Measurements from ENCODE around the gene ARL4C. TPM values are rescaled to one million over a fixed set of nuclear protein-coding genes. Genes with fewer than 3 reads are reported as not detected.
"Not testable (repeated sequence)": the region's sequence is repeated elsewhere in the genome, so short reads cannot be mapped to it uniquely, and the experiment has no call there.

ARL4C gene
- total RNA-seq, 1 donor from 2014 or later, result 2.7 TPM

DNA sequence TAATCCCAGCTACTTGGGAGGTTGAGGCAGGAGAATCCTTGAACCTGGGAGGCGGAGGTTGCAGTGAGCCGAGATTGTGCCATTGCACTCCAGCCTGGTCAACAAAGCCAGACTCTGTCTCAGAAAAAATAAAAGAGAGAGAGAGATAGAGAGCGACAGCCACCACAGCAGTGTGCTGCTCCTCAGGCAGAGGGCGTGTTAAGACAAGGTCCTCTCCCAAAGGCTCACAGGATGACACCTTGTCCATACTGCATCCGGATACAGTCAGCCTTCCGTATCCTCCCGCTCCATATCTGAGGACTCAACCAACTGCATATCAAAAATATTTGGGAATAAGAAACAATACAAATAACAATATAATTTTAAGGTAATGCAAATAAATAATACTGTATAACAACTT is 20.1 kb downstream of the ARL4C start:
- DNase-seq (ENCODE audit: low read depth in 2 of 2), result no peak

DNA sequence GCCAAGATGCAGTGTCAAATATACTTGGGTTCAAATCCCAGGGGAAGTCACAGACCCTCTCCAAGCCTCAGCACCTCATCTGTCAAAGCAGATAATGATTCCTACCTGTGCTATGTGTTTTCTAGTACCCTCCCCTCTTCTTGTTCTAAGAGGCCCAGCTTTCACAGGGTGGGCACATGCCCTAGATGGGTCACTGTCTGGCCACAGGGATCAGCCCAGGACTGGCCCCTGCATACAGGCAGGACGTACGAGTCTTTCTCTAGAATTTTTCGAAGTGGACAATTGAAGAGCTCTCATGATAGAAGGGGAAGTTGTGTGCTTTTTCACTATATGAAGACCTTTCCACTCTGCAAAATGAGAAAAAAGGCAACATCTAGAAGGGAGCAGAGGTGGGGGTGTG is 22.2 kb downstream of the ARL4C start:
- DNase-seq (ENCODE audit: low read depth in 2 of 2), result no peak

DNA sequence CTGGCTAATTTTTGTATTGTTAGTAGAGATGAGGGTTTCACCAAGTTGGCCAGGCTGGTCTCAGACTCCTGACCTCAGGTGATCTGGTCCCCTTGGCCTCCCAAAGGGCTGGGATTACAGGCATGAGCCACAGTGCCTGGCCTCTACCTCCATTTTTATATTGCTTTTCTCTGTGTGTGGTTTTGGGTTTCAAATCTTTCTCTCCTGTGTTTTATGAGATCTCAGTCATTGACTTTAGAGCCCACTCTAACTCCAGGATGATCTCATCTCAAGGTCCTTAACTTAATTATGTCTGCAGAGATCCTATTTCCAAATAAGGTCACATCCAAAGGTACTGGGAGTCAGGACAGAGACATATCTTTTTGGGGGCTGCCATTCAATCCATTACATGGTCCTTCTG is 24.7 kb downstream of the ARL4C start:
- DNase-seq (ENCODE audit: low read depth in 2 of 2), result no peak

DNA sequence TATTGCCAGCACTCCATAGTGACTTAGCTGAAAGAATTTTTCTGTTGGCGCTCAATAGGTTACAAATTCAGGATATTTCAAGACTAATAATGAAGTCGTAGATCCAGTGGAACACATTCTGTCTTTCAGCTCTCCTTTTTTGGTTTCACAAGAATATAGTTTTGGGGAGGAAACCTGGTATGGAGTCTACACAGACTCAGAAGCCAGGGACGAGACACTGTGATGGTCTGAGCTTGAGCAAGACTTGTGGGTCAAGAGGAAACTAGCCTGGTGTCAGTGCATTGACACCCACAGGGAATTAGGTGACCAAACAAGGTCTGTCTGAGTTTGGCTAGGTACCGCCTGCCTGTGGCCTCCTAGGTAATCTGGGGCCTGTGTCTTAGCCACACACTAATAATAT is 26.9 kb downstream of the ARL4C start:
- DNase-seq (ENCODE audit: low read depth in 2 of 2), result no peak

DNA sequence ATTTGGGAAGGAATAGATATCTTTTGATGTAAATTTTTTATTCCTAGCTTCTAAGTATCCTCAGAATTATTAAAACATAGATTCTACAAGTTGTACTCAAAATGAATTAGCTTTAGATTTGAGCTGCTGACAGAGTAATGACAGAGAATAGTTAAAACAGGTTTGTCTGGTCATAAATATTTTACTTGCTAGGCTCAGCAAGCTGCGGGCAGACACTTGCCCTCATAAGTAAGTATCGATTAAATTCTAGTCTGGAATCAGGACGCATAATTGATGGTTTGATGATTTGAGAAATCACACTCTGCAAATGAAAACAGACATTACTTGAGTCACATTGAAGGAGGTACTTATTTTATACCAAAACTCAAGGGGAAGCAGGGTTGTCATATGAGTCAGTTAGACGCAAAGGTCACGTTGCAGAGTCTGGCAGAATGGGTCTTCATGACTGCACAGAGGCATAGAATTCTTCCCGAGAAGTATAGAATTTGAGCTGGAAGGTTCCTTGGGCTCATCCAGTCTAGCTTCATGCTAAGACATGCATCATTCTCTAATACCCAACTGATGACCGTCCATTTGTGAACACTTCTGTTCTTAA is 27.5 kb downstream of the ARL4C start:
- DNase-seq (ENCODE audit: low read depth in 2 of 2), result no peak

DNA sequence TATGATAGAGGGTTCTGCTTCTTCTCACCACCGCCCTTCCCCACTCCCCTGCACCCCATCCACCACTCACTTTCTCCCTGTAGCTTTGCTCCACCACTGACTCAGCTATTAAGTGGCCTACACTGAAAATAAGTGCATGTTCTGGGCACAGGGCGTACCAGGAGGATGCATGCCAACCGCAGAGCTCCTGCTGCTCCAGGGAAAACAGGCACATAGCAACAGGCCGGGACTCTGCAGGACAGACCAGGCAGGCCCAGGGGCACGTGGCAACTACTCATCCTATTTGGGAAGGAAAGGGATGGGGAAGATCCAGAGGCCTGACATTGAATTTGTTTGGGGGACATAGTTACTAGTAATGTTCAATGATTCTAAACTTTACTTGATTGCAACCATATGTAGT is 28.4 kb downstream of the ARL4C start:
- DNase-seq (ENCODE audit: low read depth in 2 of 2), result no peak

DNA sequence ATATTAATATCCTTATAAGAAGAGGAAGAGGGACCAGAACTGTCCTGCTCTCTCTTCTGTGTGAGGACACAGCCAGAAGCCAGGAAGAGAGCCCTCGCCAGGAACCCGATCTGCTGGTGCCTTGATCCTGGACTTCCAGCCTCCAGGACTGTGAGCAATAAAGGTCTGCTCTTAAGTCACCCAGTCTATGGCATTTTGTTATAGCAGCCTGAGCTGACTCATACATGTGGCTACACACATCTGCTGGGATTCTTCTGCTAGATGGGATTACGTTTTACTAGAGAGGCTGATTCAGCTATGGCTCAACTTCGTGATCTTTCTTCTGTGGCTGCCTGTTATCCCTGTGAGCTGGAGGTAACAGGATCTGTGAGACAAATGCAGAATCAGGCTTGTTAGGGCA is 29.6 kb downstream of the ARL4C start:
- no peak for DNase-seq (ENCODE audit: low read depth in 2 of 2)

DNA sequence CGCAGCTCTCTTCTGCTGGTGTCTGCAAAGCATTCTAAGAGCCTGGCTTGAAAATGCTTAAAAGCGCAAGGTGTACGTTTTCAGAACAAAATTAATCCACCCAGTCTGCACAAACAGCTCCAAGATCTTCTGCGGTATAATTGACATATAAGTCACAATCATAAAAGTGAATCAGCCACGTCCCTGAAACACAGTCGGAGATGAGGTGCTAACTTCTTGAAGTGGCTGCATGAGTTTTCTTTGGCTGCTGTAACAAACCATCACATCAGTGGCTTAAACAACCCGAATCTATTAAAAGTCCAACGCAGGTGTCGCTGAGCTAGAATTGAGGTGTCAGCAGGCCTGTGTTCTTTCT is 32.6 kb downstream of the ARL4C start:
- DNase-seq (ENCODE audit: low read depth in 2 of 2), result no peak

DNA sequence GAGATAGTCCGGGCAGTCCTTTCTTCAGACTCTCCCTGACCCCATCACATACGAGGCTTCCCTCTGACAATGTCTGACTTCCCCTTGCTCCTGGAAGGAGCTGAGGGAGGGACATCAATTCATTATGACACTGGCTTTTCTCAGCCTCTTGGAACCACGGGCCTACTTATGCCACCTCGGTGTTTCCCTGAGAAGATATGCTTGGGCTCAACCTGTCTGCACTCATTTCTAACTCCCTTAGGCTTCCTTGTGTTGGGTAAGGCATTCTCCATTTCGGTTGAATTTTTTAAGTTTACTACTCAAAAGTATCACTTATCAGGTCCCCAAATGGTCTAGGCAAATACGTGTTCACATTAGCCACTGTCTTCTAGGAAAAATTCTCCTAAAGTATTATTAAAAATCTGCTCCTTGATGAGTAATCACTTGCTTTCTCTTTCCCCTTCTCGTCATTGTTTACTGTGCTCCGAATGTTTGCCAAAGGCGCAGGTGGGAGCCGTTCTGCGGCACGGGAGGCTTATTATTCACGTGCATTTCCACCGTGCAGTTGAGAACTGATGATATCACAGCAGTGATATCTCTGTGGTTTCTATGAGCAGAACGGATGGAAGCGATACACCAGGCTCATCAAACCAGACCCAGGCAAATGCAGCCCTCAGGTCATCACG is 33.1 kb downstream of the ARL4C start:
- DNase-seq (ENCODE audit: low read depth in 2 of 2), result no peak

DNA sequence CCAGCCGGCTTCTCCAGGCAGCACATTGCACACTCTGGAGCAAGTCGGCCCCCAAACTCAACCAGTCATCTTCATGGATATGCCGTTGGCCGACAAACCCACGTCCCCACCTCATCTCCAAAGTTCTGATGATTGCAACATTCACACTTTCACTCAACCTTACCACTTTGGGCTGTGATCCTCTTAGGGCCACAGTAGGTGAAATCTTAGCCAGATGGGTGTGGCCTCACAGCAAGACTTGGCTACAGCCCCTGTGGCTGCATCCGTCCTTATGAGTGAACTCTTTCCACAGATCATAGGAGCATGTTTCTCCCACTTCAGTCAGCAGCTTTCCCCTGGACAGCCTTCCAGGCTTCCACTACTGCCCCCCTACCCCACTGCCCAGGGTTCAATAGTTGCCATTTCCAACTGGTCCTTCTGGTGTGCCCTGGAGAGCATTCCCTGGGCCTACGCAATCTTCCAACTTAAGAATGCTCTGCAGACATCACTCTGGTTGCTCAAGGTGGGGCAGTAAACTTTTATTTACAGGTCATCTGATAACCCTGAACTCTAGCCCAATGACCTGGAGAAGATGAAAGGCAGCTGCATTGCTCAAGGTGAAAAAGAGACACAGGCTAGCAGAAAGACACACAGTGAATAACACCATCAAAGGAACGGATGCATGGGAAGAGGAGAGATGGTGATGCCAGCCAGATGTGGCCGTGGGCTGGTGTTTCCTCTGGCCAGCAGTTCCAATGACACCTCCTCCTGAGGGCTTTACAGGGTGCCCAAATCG is 34.5 kb downstream of the ARL4C start:
- no peak for DNase-seq (ENCODE audit: low read depth in 2 of 2)

DNA sequence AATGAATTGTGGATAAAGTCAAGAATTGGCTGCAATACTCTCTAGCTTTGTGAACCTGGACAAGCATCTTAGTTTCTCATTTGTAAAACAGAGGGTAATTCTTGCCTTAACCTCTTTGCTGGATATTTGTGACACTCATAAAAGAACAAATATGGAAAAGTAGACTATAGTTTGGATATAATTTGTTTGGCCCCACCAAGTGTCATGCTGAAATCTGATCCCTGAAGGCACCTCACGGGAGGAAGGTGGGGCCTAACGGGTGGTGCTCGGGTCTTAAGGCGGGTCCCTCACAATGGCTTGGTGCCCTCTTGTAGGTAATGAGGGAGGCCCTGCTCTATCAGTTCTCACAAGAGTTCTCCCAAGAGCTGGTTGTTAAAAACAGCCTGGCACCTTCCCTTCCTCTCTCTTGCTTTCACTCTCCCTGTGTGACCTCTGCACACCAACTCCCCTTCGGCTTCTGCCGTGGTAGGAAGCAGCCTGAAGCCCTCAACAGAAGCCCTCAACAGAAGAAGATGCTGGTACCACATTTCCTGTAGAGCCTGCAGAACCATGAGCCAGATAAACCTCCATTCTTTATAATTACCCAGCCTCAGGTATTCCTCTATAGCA is 37.4 kb downstream of the ARL4C start:
- no peak for DNase-seq (ENCODE audit: low read depth in 2 of 2)

DNA sequence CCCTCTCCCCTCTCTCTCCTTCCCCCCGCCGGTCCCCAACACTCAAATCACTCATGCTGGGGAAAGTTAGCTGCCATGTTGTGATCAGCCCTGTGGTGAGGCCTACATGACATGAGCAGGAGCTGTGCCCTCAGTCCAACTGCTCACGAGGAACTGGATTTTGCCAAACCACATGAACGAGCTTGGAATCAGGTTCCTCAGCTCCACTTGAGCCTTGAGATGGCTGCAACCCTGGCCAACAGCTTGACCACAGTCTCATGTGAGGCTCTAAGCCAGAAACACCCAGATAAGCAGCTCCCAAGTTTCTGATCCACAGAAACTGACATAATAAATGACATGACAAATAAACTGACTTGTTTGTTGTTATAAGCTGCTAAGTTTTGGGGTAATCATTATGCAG is 38.4 kb downstream of the ARL4C start:
- DNase-seq (ENCODE audit: low read depth in 2 of 2), result no peak

DNA sequence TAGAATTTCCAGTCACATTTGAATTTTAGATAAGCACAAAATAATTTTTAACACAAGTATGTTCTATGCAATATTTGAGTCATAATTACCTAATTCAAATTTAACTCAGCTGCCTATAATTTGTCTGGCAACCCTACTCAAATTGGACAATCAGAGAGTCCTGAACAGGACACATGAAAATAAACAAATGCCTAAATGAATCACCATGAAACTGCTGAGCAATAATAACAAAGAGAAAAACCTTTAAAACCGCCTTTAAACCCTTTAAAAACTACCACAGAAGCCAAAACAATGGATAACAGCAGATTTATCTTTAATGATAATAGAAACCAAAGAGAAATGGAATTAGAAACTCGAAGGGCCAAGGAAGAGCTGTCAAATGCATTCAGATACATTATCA is 39.5 kb downstream of the ARL4C start:
- no peak for DNase-seq (ENCODE audit: low read depth in 2 of 2)

DNA sequence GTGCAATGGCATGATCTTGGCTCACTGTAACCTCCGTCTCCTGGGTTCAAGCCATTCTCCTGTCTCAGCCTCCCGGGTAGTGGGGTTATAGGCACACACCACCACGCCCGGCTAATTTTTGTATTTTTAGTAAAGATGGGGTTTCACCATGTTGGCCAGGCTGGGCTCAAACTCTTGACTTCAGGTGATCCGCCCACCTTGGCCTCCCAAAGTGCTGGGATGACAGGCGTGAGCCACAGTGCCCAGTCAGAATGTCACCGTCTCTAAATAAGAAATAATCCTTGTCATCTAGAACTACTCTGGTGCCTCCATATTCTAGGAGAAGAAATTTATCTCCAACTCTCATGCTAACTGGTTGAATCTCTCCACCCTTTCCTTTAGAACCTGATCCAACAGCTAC is 41.6 kb downstream of the ARL4C start:
- not testable (repeated sequence) for DNase-seq (ENCODE audit: low read depth in 2 of 2)

DNA sequence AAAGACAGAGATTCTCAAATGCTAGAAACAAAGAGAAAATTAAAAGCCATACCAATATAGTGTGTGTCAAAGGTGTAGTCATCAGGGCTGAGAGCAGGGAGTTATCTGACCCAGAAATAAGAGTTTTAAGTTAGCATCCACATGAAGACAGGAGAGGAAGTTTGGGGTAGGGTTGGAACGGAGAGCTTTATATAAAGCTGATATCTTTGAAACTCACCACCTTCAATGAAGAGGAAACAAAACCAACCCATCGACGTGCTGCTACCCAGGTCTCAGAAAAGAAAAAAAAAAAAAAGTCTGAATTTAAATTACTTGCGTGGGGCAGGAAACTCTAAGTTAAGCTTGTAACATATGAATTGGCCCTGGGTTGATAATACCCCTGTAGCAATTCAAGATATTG is 42.4 kb downstream of the ARL4C start:
- DNase-seq (ENCODE audit: low read depth in 2 of 2), result no peak

DNA sequence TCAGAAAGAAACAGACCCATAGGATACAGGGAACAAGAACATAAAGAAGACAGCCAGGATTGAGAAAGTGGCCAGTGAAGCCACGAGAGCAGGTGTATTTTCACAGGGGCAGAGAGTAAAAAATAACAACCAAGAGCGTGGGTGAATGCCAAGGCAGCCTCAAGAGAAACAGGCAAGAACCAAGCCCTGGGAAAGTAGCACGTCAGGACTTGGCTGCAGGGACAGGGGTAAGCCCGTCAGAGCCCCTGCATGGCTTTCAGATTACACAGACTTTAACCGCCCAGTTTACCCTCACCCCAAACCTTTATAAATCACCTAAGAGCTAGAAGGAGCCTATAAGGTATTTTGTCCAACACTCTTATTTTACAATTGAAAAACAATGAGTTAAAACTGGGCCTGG is 43.7 kb downstream of the ARL4C start:
- no peak for DNase-seq (ENCODE audit: low read depth in 2 of 2)

DNA sequence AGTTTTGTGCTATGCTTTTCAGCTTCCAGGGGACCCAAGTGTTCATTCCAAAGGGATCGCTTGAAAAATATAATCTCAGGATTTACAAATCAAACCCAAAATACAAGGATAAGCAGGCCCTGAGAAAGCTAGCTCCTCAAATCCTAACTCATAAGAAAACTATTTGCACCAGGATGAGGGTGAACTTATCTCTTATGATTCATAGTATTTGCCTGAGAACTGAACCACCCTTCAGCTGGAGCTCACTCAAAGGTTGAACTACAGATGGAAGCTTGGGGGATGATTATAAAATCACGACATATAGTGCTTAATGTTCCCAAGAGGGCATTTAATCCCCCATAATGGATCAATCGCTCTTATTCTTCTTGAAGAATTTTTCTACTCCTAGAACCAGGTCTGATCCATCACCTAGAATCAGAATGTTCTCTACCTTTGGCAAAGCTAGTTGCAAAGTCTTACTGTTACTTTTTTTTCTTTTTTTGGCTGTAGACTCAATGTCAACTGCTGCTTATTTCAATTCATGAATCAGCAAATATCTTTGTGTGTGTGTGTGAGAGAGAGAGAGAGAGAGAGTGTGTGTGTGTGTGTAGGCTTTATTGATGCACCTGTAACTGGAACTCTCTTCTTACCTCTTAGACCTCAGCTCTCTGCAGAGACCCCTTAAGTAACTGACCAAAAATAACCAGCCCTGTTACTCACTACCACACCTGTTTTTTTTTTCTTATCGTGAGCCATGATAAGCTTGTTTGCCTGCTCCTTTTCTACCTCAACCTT is 44.8 kb downstream of the ARL4C start:
- DNase-seq (ENCODE audit: low read depth in 2 of 2), result no peak

DNA sequence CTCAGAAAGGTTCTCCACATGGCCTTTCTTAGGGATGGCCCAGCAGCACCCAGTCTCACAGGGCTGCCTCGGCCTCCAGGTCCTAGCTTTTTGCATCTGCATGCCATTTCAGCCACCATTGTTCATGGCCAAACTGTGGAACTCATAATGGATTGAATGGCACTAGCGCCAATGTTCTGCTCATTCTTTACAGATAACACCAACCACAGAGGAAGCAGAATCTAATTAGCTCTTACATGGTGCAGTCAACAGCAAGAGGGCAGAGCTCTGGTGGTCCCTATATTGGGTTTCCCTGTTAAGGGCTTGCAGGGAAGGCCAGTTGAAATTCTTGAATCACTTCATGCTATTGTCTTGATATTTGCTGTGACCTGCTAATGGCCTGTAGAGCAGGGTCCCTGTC is 45.6 kb downstream of the ARL4C start:
- DNase-seq (ENCODE audit: low read depth in 2 of 2), result no peak

DNA sequence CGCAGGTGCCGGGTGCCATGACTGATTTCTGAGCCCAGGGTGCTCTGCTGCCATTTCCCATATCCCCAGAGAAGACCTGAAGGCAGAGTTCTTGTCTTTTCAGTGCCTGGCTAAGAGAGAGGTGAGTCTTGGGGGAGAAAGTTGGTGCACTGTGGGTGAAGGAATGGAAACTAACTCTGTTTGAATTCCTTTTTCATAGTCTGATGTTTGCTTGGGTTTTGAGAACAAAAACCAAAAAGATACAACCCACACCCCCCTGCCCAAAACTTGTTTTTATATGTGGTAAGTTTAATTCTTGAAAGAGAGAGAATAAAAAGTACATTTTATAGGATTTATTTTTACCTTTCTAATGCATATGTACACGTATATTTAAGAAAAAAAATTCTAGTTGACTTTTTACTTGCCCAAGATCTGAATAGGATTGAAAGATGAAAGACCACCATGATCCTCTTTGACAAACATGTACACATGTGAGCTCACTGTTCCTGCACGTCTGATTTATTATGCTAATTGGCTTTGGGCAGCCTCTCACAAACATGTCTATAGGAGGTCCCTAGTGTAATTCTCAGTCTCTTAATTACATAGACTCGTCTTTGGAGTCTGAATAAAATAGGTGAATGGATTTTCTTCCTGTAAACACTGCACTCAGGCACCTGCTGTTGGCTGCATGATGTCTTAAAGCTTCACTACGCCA is 46.3 kb downstream of the ARL4C start:
- DNase-seq (ENCODE audit: low read depth in 2 of 2), result no peak

DNA sequence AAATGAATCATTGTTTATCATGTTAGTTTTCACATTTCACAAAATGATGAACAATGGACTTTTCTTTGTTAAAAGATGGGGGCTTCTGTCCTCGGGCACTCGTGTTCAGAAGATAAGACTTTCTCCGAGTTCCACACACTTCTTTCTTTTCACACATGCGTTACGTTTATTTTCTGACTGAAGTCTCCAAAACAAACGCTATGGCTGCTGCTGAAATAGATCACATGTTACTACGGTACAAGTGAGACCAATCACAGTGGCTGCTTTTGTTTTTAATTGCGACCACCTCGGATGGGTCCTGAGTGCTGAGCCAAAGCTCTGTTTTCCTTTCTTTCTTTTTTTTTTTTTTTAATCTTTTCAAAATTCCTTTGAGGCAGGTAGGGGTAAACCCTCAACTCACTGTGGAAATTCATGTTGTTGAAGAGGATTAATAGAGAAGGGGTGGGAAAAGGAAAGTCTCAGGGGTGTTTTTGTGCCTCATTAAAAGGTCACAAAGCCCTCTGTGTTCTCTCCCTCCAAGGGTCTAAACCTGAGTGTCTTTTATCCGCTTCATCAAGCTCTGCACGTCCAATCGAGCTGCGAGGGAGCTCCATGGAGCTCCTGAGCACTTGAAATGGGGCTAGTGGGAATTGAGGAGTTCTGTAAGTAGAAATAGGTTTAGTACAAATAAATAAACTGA is 48.2 kb downstream of the ARL4C start:
- no peak for DNase-seq (ENCODE audit: low read depth in 2 of 2)

DNA sequence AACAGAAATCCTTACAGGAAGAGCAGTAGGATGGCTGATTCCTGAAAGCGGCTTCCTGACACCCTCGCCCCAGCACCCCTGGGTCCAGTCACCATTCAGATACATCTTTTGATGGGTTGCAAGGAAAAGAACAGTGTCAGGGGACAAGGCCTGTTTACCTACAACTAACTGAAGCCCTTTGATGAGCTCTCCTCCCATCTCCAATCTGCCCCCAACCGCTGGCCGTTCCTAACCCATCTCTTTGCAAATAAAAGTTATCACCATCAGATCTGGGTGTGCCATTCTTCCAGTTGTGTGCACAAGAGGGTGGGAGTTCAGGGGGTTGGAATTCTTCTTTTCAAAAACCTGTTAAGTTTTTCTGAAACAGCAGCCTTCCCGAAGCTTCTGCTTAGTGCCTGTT is 48.9 kb downstream of the ARL4C start:
- no peak for DNase-seq (ENCODE audit: low read depth in 2 of 2)
